ENCODE measurements around the gene ST7L. TPM values are rescaled to one million over a fixed set of nuclear protein-coding genes. Genes with fewer than 3 reads are reported as not detected.
A peak's percentile ranks its signal among the peaks of the same experiment; 100 is the strongest.

The ST7L gene
- total and polyA plus RNA-seq, 2 experiments from 2014 or later, result 9.2 to 14.2 TPM

- no peak for DNase-seq (ENCODE audit: low spot score)
- Histone ChIP-seq H3K9me2 (replicated peaks; ENCODE audit: insufficient read depth) (no peaks in the 10 kb centered on the region), H3K27ac (peak overlapping the region; percentile 51), H3K4me1 (ENCODE audit: insufficient read depth) (peaks cover 33% of the 10 kb centered on the region), H3K4me3 (no peak overlapping the region), H3K9me3 (ENCODE audit: low read depth) (no peaks in the 10 kb centered on the region), H3K4me2 (no peak overlapping the region), H3K79me2 (peaks cover 90% of the 10 kb centered on the region), H3K27me3 (no peaks in the 10 kb centered on the region), H4K20me1 (ENCODE audit: insufficient read depth, poor library complexity, severe bottlenecking) (peaks cover 79% of the 10 kb centered on the region), H3K36me3 (replicated peaks; ENCODE audit: insufficient read depth, low read depth) (no peaks in the 10 kb centered on the region), H2AFZ (no peak overlapping the region)
- TF ChIP-seq EZH2phosphoT487 (IDR thresholded peaks at IDR 0.05; ENCODE audit: low read depth, severe bottlenecking, unreplicated experiment) (no peak), CTCF (IDR thresholded peaks at IDR 0.05; ENCODE audit: poor library complexity) (no peak), EZH2 (IDR thresholded peaks at IDR 0.05; ENCODE audit: borderline replicate concordance) (no peak)
- WGBS (ENCODE audit: low lambda C conversion rate, missing lambda C conversion rate), result 100% methylated on average over 1 of the region's 1 CpG
Measured at GRCh38 chr1:112638110-112638428, 19.1 kb upstream of the ST7L start.

GRCh38 chr1:112637254-112638109 is 18.5 kb upstream of the ST7L start:
- H4K20me1 ChIP-seq (ENCODE audit: insufficient read depth, poor library complexity, severe bottlenecking), result peaks cover 80% of the 10 kb centered on the region
- H2AFZ ChIP-seq, result no peak overlapping the region
- no peaks in the 10 kb centered on the region for H3K36me3 ChIP-seq (replicated peaks; ENCODE audit: insufficient read depth, low read depth)
- H3K9me2 ChIP-seq (replicated peaks; ENCODE audit: insufficient read depth), result no peaks in the 10 kb centered on the region
- peaks cover 33% of the 10 kb centered on the region for H3K4me1 ChIP-seq (ENCODE audit: insufficient read depth)
- WGBS (ENCODE audit: low lambda C conversion rate, missing lambda C conversion rate), result 56% methylated on average over 4 of the region's 4 CpGs
- no peaks in the 10 kb centered on the region for H3K27me3 ChIP-seq
- DNase-seq (ENCODE audit: low spot score), result no peak
- no peak for TF ChIP-seq CTCF (IDR thresholded peaks at IDR 0.05; ENCODE audit: poor library complexity)
- TF ChIP-seq EZH2phosphoT487 (IDR thresholded peaks at IDR 0.05; ENCODE audit: low read depth, severe bottlenecking, unreplicated experiment), result no peak
- no peak for TF ChIP-seq EZH2 (IDR thresholded peaks at IDR 0.05; ENCODE audit: borderline replicate concordance)
- H3K27ac ChIP-seq, result peak overlapping the region; percentile 51
- H3K4me3 ChIP-seq, result no peak overlapping the region
- H3K4me2 ChIP-seq, result peak overlapping the region; percentile 6
- H3K79me2 ChIP-seq, result peaks cover 90% of the 10 kb centered on the region
- no peaks in the 10 kb centered on the region for H3K9me3 ChIP-seq (ENCODE audit: low read depth)

GRCh38 chr1:112636597-112637253 is 17.8 kb upstream of the ST7L start:
- peaks cover 90% of the 10 kb centered on the region for H3K79me2 ChIP-seq
- TF ChIP-seq EZH2phosphoT487 (IDR thresholded peaks at IDR 0.05; ENCODE audit: low read depth, severe bottlenecking, unreplicated experiment) (no peak), CTCF (IDR thresholded peaks at IDR 0.05; ENCODE audit: poor library complexity) (no peak), EZH2 (IDR thresholded peaks at IDR 0.05; ENCODE audit: borderline replicate concordance) (no peak)
- no peak overlapping the region for H2AFZ ChIP-seq
- H3K27me3 ChIP-seq, result no peaks in the 10 kb centered on the region
- no peaks in the 10 kb centered on the region for H3K9me2 ChIP-seq (replicated peaks; ENCODE audit: insufficient read depth)
- no peaks in the 10 kb centered on the region for H3K36me3 ChIP-seq (replicated peaks; ENCODE audit: insufficient read depth, low read depth)
- peak overlapping the region; percentile 2 for H3K27ac ChIP-seq
- H4K20me1 ChIP-seq (ENCODE audit: insufficient read depth, poor library complexity, severe bottlenecking), result peaks cover 80% of the 10 kb centered on the region
- H3K4me3 ChIP-seq, result no peak overlapping the region
- H3K9me3 ChIP-seq (ENCODE audit: low read depth), result no peaks in the 10 kb centered on the region
- H3K4me1 ChIP-seq (ENCODE audit: insufficient read depth), result peaks cover 33% of the 10 kb centered on the region
- peak overlapping the region; percentile 6 for H3K4me2 ChIP-seq
- no peak for DNase-seq (ENCODE audit: low spot score)
